H1 (cell line): ENCODE results near the gene TMEM120B.

Experiments used
- EP300 ChIP-seq, 2 experiments: IDR thresholded peaks; 1 replicate in 1 of 2; 2 replicates in 1 of 2; pipeline ENCODE4 v1.6.1; 2011 to 2012; ENCODE audit warnings: low read depth in 2 of 2, low read length in 2 of 2, mild to moderate bottlenecking in 2 of 2, borderline replicate concordance in 1 of 2, inconsistent platforms in 1 of 2, moderate library complexity in 1 of 2
- EZH2 ChIP-seq: fragments of 200-600 bp; sonication (generic); IDR thresholded peaks from 2 replicates; pipeline ENCODE4 v1.7.1; 2012; ENCODE audit warnings: low read depth, mild to moderate bottlenecking, moderate library complexity, low read length, inconsistent platforms; ENCODE audit not compliant: severe bottlenecking
- JUN ChIP-seq: IDR thresholded peaks from 2 replicates; pipeline ENCODE4 v1.6.1; 2011; ENCODE audit warnings: low read depth, mild to moderate bottlenecking, improper control_type of control experiment, low read length
- MAFK ChIP-seq: IDR thresholded peaks from 2 replicates; pipeline ENCODE4 v1.6.1; 2012; ENCODE audit warnings: low read depth, mild to moderate bottlenecking, improper control_type of control experiment, low read length
- POLR2A ChIP-seq, 2 experiments: IDR thresholded peaks; 1 replicate in 1 of 2; 2 replicates in 1 of 2; pipeline ENCODE4 v1.6.1; 2011; ENCODE audit warnings: low read depth in 2 of 2, low read length in 2 of 2, mild to moderate bottlenecking in 2 of 2; ENCODE audit errors: control extremely low read depth in 1 of 2
- POU5F1 ChIP-seq: IDR thresholded peaks from 2 replicates; pipeline ENCODE4 v1.6.1; 2011; ENCODE audit warnings: low read depth, mild to moderate bottlenecking, low read length, moderate library complexity
- TF ChIP-seq, protein P1 (sequence below), 3 experiments: IDR thresholded peaks; 1 replicate in 2 of 3; 2 replicates in 1 of 3; pipeline versions ENCODE4 v1.5.1 to v1.6.1; 2011; ENCODE audit warnings: low read length in 3 of 3, mild to moderate bottlenecking in 3 of 3, inconsistent platforms in 2 of 3, low read depth in 1 of 3, moderate library complexity in 1 of 3; ENCODE audit not compliant: insufficient read depth in 1 of 3; ENCODE audit errors: control extremely low read depth in 1 of 3

DNA sequence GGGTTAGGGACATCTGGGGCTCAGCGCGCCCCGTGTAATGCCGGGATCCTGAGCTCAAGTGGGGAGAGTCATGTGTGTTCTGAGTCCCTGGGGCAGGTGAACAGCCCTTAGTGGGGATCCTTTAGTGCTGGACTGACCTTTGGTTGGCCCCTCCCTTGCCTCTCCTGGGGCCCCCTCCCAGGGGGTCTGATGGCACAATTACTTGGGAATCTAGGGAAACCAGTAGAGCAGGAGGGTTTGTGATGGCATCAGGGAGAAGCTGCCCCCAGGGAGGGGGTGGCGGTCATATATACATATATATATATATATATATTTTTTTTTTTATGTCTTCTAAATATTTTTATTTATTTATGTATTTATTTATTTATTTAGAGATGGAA, 43.0 kb upstream of the TMEM120B start, which contains the start of gene MORN3:
- TF ChIP-seq POU5F1 (no peak), POLR2A (IDR thresholded peaks at IDR 0.05; ENCODE audit: control extremely low read depth in 1 of 2, low read depth in 2 of 2, low read length in 2 of 2) (no peak), MAFK (no peak), EP300 (IDR thresholded peaks at IDR 0.05; ENCODE audit: borderline replicate concordance in 1 of 2, low read depth in 2 of 2, low read length in 2 of 2) (no peak), JUN (no peak), EZH2 (no peak)
- TF ChIP-seq, protein P1, sequence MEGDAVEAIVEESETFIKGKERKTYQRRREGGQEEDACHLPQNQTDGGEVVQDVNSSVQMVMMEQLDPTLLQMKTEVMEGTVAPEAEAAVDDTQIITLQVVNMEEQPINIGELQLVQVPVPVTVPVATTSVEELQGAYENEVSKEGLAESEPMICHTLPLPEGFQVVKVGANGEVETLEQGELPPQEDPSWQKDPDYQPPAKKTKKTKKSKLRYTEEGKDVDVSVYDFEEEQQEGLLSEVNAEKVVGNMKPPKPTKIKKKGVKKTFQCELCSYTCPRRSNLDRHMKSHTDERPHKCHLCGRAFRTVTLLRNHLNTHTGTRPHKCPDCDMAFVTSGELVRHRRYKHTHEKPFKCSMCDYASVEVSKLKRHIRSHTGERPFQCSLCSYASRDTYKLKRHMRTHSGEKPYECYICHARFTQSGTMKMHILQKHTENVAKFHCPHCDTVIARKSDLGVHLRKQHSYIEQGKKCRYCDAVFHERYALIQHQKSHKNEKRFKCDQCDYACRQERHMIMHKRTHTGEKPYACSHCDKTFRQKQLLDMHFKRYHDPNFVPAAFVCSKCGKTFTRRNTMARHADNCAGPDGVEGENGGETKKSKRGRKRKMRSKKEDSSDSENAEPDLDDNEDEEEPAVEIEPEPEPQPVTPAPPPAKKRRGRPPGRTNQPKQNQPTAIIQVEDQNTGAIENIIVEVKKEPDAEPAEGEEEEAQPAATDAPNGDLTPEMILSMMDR (IDR thresholded peaks at IDR 0.05; ENCODE audit: control extremely low read depth in 1 of 3, insufficient read depth in 1 of 3, low read depth in 1 of 3, low read length in 3 of 3), result no peak
